HepG2 (cell line): ENCODE results near the gene ABCA3. TPM values are rescaled to one million over a fixed set of nuclear protein-coding genes. Genes with fewer than 3 reads are reported as not detected.

Source experiments
- ARID5B ChIP-seq: IDR thresholded peaks from 2 replicates; pipeline ENCODE4 v1.4.0; 2020; ENCODE audit warnings: mild to moderate bottlenecking, missing genetic modification reagents
- ARNTL ChIP-seq: sonication (generic); formaldehyde crosslinking; IDR thresholded peaks from 2 replicates; pipeline ENCODE4 v1.4.0; 2020; ENCODE audit warnings: mild to moderate bottlenecking, missing genetic modification reagents
- ATF2 ChIP-seq: sonication (generic); formaldehyde crosslinking; IDR thresholded peaks from 2 replicates; pipeline ENCODE4 v1.4.0; 2020; ENCODE audit warnings: missing genetic modification reagents
- CREM ChIP-seq, 2 experiments: sonication (generic) in 1 of 2; formaldehyde crosslinking in 1 of 2; IDR thresholded peaks; 2 replicates each; pipeline versions ENCODE4 v1.4.0 to v1.6.1; 2016 to 2020; ENCODE audit warnings: antibody characterized with exemption in 1 of 2, mild to moderate bottlenecking in 1 of 2, missing genetic modification reagents in 1 of 2
- HINFP ChIP-seq: sonication (generic); formaldehyde crosslinking; IDR thresholded peaks from 2 replicates; pipeline ENCODE4 v1.4.0; 2020; ENCODE audit warnings: low read depth, mild to moderate bottlenecking, missing genetic modification reagents
- HNRNPK ChIP-seq: fragments of 200-400 bp; formaldehyde crosslinking; IDR thresholded peaks from 2 replicates; pipeline ENCODE4 v1.6.1; 2018; ENCODE audit warnings: low read length, low read depth, moderate library complexity, mild to moderate bottlenecking; ENCODE audit not compliant: poor library complexity, severe bottlenecking
- MEF2D ChIP-seq: sonication (generic); formaldehyde crosslinking; IDR thresholded peaks from 2 replicates; pipeline ENCODE4 v1.5.1; 2020; ENCODE audit warnings: mild to moderate bottlenecking, missing genetic modification reagents
- RXRB ChIP-seq: IDR thresholded peaks from 2 replicates; pipeline ENCODE4 v1.6.1; 2016; ENCODE audit warnings: borderline replicate concordance, missing genetic modification reagents, missing compliant biosample characterization
- SOX13 ChIP-seq, 3 experiments: fragments of 450-650 bp in 1 of 3; sonication (generic) in 1 of 3; formaldehyde crosslinking in 1 of 3; IDR thresholded peaks in 2 of 3; conservative IDR thresholded peaks in 1 of 3; 2 replicates each; pipeline versions ENCODE4 v1.5.0 to v1.6.1; 2016 to 2020; ENCODE audit warnings: antibody characterized with exemption in 1 of 3, mild to moderate bottlenecking in 1 of 3, missing compliant biosample characterization in 1 of 3, missing genetic modification reagents in 1 of 3, moderate library complexity in 1 of 3
- TEAD3 ChIP-seq: optimal IDR thresholded peaks from 2 replicates; pipeline ENCODE3; 2016; ENCODE audit warnings: borderline replicate concordance
- ZFP91 ChIP-seq: sonication (generic); formaldehyde crosslinking; IDR thresholded peaks from 2 replicates; pipeline ENCODE4 v1.9.0; 2022; ENCODE audit warnings: missing genetic modification reagents, mild to moderate bottlenecking, borderline replicate concordance
- ZMYM3 ChIP-seq: sonication (generic); formaldehyde crosslinking; IDR thresholded peaks from 2 replicates; pipeline ENCODE4 v1.5.1; 2020; ENCODE audit warnings: mild to moderate bottlenecking, missing genetic modification reagents
- ZNF644 ChIP-seq: IDR thresholded peaks from 2 replicates; pipeline ENCODE4 v1.6.1; 2016; ENCODE audit warnings: low read depth
- ZNF788 ChIP-seq: sonication (generic); formaldehyde crosslinking; IDR thresholded peaks from 2 replicates; pipeline ENCODE4 v1.5.0; 2020; ENCODE audit warnings: mild to moderate bottlenecking, missing genetic modification reagents, borderline replicate concordance
- polyA plus RNA-seq, 8 experiments: library from polyadenylated mRNA; depleted of rRNA in 3 of 8; stranded (reverse) in 7 of 8; unstranded in 1 of 8; fragments of >200 nt; fragmentation: Illumina TruSeq in 4 of 8; extraction: Trizol in 4 of 8; gene quantifications; 2 replicates each; pipeline versions ENCODE4 v1.2.1 to v1.2.3, GENCODE V29; 2011 to 2016; ENCODE audit warnings: low read depth in 4 of 8, missing spikeins in 1 of 8, mixed read lengths in 1 of 8; ENCODE audit not compliant: insufficient read depth in 1 of 8
- total RNA-seq, 5 experiments: library from RNA; depleted of rRNA; stranded (reverse); fragments of >200 nt; fragmentation: Illumina TruSeq; extraction: Trizol; gene quantifications; 2 replicates each; pipeline ENCODE4 v1.2.3, GENCODE V29; 2016; ENCODE audit warnings: low read depth in 1 of 5
- TF ChIP-seq, protein P1 (sequence below): sonication (generic); formaldehyde crosslinking; IDR thresholded peaks from 2 replicates; pipeline ENCODE4 v1.4.0; 2020; ENCODE audit warnings: mild to moderate bottlenecking, missing genetic modification reagents

Gene ABCA3
- total and polyA plus RNA-seq, 2 of the 13 experiments (the other 11 are each of a cell fraction or from before 2014, with no cell fraction given) = 0.60 to 1.5 TPM

GRCh38 chr16:2388875-2389433 lies 48.4 kb upstream of the ABCA3 start (continued):
- TF ChIP-seq ATF2 (peak; percentile 67), RXRB (peak; percentile 38; the same call in 1 of the 2 replicates), TEAD3 (CRISPR knock-in tag) (peak; percentile 81), ZNF644 (CRISPR knock-in tag) (peak; percentile 84; the same call in 1 of the 2 replicates), CREM (IDR thresholded peaks at IDR 0.05) (peak; percentile 20; the same call in 1 of the 2 replicates), CREM (CRISPR knock-in tag; IDR thresholded peaks at IDR 0.05) (no peak), SOX13 (IDR thresholded peaks at IDR 0.05) (peak; percentile 61; the same call in 1 of the 2 replicates), SOX13 (CRISPR knock-in tag; conservative IDR thresholded peaks at IDR 0.05 in 1 of 2, IDR thresholded peaks at IDR 0.05 in 1 of 2) (0 out of 4 replicates have a peak, but pooled peaks of 1 of the 2 experiments have one; percentile 28), ZMYM3 (CRISPR knock-in tag) (peak; percentile 87), ZFP91 (CRISPR knock-in tag) (0 out of 2 replicates have a peak, but pooled peaks have one; percentile 32), HINFP (CRISPR knock-in tag) (no peak), HNRNPK (peak; percentile 99), ZNF788 (CRISPR knock-in tag) (peak; percentile 92), ARID5B (CRISPR knock-in tag) (peak; percentile 60), ARNTL (0 out of 2 replicates have a peak, but pooled peaks have one; percentile 36), MEF2D (CRISPR knock-in tag) (peak; percentile 37; the same call in 1 of the 2 replicates)
- TF ChIP-seq, protein P1, sequence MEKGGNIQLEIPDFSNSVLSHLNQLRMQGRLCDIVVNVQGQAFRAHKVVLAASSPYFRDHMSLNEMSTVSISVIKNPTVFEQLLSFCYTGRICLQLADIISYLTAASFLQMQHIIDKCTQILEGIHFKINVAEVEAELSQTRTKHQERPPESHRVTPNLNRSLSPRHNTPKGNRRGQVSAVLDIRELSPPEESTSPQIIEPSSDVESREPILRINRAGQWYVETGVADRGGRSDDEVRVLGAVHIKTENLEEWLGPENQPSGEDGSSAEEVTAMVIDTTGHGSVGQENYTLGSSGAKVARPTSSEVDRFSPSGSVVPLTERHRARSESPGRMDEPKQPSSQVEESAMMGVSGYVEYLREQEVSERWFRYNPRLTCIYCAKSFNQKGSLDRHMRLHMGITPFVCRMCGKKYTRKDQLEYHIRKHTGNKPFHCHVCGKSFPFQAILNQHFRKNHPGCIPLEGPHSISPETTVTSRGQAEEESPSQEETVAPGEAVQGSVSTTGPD (CRISPR knock-in tag) = 0 out of 2 replicates have a peak, but pooled peaks have one; percentile 52
